Stimulated activated memory B cell treated with anti-CD40 and anti-IgM and Interleukin-4, amounts not matched to agents 10 μg/mL and 1 μg/mL and 100 μg/mL, for 72 hours (primary cell): ENCODE measurements around the gene LCA5L.

ENCODE experiments used
- ATAC-seq: fragments of 150-1000 bp; cut with Tn5 transposase; 2 replicates; pipeline ENCODE4 v1.10.0; 2021
- H3K27ac Mint-ChIP-seq: one replicate; pipeline ENCODE4 v1.8.0; 2022; ENCODE audit warnings: mild to moderate bottlenecking, mixed read lengths
- H3K27me3 Mint-ChIP-seq: one replicate; pipeline ENCODE4 v1.8.0; 2022; ENCODE audit warnings: mixed read lengths
- H3K36me3 Mint-ChIP-seq: one replicate; pipeline ENCODE4 v1.8.0; 2022; ENCODE audit warnings: mixed read lengths
- H3K4me1 Mint-ChIP-seq: one replicate; pipeline ENCODE4 v1.8.0; 2022; ENCODE audit warnings: mixed read lengths
- H3K4me3 Mint-ChIP-seq: one replicate; pipeline ENCODE4 v1.8.0; 2022; ENCODE audit warnings: mild to moderate bottlenecking, moderate library complexity, mixed read lengths
- H3K9me3 Mint-ChIP-seq: one replicate; pipeline ENCODE4 v1.8.0; 2022; ENCODE audit warnings: mixed read lengths

LCA5L gene

DNA sequence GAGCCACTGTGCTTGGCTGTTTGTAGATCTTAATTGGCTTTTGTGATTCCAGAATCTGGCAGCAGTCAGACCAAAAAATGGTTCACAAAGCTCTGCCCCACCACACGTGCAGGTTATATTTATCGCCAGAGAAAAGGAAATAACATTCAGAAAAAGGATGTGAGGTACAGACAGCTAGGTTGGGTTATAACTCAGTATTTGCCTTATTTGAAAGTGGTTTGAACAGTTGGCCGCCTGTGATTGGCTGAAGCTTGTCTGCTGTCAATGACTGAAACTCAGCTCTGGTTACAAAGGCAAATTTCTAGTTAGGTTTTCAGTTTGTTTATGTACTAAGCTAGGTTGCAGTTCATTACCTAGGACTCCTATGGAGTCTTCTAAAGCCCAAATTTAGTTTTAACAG is 15.8 kb upstream of the LCA5L start:
- Mint-ChIP-seq H3K4me3 (no peak overlapping the region), H3K4me1 (no peaks in the 10 kb centered on the region), H3K36me3 (peaks cover 8% of the 10 kb centered on the region), H3K27me3 (no peaks in the 10 kb centered on the region), H3K27ac (no peak overlapping the region), H3K9me3 (peaks cover 2% of the 10 kb centered on the region)
- no peak for ATAC-seq

GRCh38 chr21:39456665-39457064 is 11.1 kb upstream of the LCA5L start:
- ATAC-seq: no peak
- Mint-ChIP-seq H3K4me1 (no peaks in the 10 kb centered on the region), H3K27ac (no peak overlapping the region), H3K4me3 (no peak overlapping the region), H3K36me3 (no peaks in the 10 kb centered on the region), H3K9me3 (no peaks in the 10 kb centered on the region), H3K27me3 (no peaks in the 10 kb centered on the region)

DNA sequence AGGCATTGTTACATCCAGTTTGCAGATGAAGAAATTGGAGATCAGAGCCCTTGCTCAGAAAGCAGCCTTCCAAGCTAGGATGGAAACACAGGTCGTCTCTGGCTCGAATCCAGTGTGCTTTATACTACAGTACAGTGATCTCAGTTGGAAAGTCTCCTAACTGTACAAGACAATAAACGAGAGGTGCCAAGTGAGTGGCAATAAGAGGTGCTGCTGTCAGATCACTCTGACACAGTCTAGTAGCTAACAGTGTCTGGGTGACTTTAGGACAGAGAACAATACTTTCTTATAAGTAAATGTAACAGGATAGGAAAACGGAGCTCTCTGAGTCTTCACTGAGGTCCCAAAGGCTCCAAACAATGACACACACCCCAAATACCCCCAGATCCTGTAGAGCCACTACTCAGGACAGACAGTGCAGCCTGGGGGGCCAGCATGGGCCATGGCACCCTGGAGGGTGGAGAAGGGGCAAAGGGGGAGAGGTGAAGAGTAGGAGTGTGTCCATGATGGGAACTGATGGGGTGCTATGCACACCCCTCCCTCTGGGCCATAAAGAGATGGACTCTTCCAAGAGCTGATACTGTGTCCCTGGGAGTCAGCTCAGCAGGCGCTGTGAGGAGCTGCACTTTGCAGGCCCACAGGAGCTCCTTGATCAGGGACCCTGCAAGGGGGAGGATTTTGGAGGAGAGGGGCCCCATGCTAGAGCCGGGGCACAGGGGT is 9.5 kb upstream of the LCA5L start:
- no peaks in the 10 kb centered on the region for H3K9me3 Mint-ChIP-seq
- H3K4me3 Mint-ChIP-seq: no peak overlapping the region
- peak; percentile 51 for ATAC-seq
- no peaks in the 10 kb centered on the region for H3K36me3 Mint-ChIP-seq
- H3K27me3 Mint-ChIP-seq: peaks cover 6% of the 10 kb centered on the region
- H3K4me1 Mint-ChIP-seq: no peaks in the 10 kb centered on the region
- H3K27ac Mint-ChIP-seq: no peak overlapping the region

DNA sequence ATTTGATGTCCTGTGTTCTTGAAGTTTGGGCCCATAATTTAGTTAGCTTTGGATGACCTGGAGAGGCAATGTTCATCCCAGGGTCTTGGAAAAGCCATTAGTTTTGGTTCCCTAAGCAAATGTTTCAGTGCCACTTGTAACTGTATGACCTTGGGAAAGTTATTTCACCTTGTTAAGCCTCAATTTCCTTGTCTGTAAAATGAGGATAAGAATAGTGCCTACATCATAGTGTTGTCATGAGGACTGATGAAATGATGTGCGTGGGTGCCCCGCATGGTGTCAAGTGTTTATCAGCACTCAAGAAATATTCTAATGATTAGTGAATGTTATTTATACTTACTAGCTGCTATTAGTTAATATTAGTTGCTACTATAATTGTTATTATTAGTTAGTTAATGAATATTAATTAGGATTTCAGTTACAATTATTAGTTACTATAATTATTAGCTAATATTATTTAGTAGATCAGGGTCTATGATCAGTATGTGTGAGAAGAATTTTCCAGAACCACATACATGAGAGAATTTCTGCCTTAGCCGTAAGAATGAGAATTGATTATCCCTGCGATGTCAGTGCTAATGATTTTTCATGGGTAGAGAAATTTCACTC is 8.1 kb upstream of the LCA5L start:
- Mint-ChIP-seq H3K4me3 (no peak overlapping the region), H3K36me3 (no peaks in the 10 kb centered on the region), H3K27me3 (peaks cover 8% of the 10 kb centered on the region), H3K27ac (no peak overlapping the region), H3K4me1 (no peaks in the 10 kb centered on the region), H3K9me3 (no peaks in the 10 kb centered on the region)
- no peak for ATAC-seq

DNA sequence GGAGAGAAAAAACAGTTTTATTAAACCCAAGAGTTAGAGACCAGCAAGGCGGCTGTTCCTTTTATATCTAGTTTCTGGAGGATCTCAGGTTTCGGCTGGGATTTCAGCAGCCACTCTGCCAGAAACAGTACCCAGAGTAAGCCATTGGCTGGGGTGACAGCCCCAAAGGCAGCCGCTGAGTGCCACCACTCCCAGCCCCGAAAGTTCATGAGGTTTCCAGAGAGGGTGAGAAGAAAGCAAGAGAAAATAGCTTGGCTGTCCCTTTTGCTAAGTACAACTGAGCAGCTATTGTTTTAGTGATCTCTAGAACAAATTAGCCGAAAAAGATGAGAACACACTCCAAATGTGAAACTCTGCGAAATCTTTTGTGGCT is 7.4 kb upstream of the LCA5L start:
- Mint-ChIP-seq H3K27me3 (peaks cover 8% of the 10 kb centered on the region), H3K4me3 (no peak overlapping the region), H3K4me1 (no peaks in the 10 kb centered on the region), H3K27ac (no peak overlapping the region), H3K36me3 (no peaks in the 10 kb centered on the region), H3K9me3 (no peaks in the 10 kb centered on the region)
- ATAC-seq: no peak

DNA sequence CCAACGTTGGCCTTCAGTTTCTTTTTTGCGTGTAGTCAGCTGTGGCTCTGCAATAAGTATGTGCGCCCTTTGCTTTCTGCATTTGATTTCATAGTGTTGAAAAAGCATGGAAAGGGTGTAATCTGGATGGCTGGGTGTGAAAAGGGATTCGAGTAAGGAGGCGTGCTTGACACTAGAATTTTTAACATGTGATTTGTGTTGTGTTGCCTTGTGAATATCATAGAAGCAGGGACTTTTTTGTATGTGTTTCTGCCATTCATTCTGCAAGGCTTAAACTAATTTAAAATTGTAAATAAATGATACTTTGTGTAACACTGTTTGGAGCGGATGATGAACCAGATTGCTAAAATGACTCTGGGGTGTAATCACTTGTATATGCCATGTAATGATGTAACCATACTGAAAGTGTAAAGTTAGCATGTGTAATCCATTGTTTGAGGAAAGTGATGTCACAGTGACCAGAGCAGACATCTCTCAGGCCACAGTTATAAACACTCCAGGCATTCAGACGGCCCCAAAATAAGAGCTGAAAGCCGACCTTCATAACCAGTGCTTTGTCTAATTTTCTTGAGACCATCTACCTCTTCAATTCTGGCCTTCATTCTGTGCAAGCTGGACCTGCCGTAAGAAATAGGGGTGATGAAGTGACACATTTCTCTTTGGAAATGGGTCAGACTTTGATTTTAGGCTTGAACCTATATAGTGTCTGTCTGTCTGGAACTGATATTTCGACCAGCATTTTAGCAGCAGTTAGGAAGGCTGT is 6.8 kb upstream of the LCA5L start:
- Mint-ChIP-seq H3K36me3 (no peaks in the 10 kb centered on the region), H3K9me3 (no peaks in the 10 kb centered on the region), H3K4me1 (no peaks in the 10 kb centered on the region), H3K27ac (no peak overlapping the region), H3K27me3 (peaks cover 8% of the 10 kb centered on the region), H3K4me3 (no peak overlapping the region)
- no peak for ATAC-seq

DNA sequence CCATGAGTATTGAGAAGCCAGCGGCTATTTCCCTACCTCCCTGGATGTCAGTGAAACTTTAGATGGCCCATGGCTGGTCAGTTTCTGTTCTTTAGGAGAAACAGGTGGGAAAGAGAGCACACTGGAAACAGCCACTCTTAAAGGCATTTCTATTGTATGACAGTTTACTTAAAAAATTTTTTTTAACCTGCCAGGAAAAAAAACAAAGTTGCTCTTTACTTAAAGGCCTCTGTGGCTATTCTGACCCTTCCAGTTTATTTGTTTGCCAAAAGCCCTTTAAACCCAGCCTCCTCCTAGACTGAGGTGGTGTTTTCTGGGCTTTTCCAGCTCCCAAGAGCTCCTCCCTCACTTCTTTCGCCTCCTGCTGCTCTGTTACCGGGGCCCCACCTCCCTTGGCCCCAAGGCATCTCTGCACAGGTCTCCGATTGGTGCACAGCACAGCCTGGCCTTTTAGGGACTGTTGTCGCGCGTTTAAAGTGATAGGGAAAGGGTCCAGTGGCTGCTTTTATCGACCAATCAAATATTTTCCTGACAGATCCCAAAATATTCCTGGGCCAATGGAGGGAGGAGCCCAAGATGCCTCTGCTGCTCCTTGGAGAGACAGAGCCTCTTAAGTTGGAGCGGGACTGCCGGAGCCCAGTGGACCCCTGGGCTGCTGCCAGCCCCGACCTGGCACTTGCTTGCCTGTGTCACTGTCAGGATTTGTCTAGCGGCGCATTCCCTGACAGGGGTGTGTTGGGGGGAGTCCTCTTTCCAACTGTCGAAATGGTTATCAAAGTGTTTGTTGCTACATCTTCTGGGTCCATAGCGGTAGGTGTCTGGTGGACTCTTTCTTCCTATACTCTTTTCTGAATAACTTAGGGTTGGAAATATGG is 6.0 kb upstream of the LCA5L start, which contains the start of gene SH3BGR:
SH3BGR (plus strand) TSS at position 639 of the 875 bp plus-strand sequence; CDS start at position 766, 127 bp downstream.
- no peak within 1 kb of the TSS for H3K27ac Mint-ChIP-seq
- H3K27me3 Mint-ChIP-seq: peaks cover 8% of the 10 kb centered on the region
- H3K4me3 Mint-ChIP-seq: no peak within 1 kb of the TSS
- no peaks in the 10 kb centered on the region for H3K9me3 Mint-ChIP-seq
- no peak for ATAC-seq
- H3K4me1 Mint-ChIP-seq: no peaks in the 10 kb centered on the region
- no peaks in the 10 kb centered on the region for H3K36me3 Mint-ChIP-seq

- Mint-ChIP-seq H3K36me3 (no peaks in the 10 kb centered on the region), H3K4me1 (peaks cover 11% of the 10 kb centered on the region), H3K4me3 (no peak overlapping the region), H3K27ac (no peak overlapping the region), H3K9me3 (no peaks in the 10 kb centered on the region), H3K27me3 (peaks cover 21% of the 10 kb centered on the region)
- no peak for ATAC-seq
Measured at GRCh38 chr21:39447264-39447663, 1.7 kb upstream of the LCA5L start.

DNA sequence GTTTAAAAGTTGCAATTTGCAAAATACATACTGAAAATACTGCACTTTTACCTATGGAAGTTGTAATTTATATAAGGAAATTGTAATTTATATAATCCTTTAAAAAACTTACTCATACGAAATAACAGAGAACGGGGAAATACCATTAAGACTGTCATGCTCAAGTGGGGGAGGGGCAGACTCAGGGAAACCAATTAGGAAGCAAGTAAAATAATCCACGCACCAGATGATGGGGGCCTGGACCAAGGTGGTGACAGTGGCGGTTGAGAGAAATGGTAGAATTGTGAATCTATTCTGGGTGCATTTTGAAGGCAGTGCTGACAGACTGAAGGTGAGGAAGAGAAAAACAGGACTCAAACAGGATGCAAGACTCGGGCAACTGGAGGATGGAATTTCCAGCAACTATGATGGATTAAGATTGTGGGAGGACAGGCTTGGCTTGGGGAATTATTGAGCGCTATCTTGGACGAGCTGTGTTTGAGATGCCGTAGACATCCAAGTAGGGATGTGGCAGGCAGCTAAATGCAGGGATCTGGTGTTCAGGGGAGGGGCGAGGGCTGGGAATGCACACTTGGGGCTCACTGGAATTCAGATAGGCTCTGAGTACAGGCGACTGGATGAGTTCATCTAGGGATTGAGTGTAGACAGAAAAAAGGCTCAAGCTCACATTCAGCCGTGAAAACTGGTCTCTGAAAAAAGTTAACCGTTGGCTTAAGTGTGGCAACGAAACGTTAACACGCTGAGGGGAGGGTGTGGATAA is 977 bp downstream of the LCA5L start:
- no peak for ATAC-seq
- Mint-ChIP-seq H3K9me3 (no peaks in the 10 kb centered on the region), H3K4me3 (peak overlapping the region; percentile 95), H3K36me3 (no peaks in the 10 kb centered on the region), H3K27ac (peak overlapping the region; percentile 94), H3K4me1 (peaks cover 11% of the 10 kb centered on the region), H3K27me3 (peaks cover 24% of the 10 kb centered on the region)

DNA sequence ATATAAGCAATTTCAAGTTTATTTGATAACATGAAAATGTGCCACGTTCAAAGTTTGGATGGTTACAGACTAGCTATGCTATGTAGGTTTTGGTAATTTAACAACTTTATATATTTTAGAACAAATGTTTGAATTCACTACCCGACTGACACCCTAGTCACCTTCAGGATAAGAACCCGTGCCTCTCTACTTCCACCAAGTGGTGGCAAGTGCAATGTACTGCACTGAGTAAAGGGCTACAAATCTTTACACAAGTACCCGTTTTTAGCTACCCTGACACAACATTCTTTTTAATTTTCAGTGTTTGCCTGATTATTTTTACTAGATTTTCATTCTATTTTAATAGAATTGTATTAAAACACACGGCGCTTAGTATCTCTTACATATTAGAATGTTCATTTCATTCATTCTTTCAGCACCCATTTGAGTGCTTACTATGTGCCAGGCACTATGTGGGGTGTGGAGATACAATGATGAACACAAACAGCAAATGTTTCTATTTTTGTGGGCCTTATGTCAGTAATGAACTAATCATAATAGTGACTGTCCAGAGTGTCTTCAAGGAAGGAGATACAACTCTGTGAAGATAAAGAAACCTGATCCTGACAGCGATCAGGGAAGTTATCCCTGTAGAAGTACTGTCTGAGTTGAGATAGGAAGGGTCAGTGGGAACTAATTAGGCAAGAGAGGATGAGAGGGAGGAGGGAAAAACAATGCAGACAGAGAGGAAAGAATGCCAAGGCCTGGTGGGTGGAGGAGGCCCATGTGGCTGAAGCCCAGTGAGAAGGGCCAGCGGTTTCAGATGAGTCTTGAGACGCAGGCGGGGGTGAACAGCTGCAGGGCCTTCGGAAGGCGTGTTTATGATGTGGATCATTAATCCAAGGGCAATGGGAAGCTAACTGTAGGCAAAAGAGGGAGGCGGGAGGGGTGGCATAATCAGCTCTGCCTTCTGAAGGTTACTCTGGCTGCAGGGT is 3.8 kb downstream of the LCA5L start:
- Mint-ChIP-seq H3K9me3 (no peaks in the 10 kb centered on the region), H3K4me1 (peaks cover 11% of the 10 kb centered on the region), H3K27ac (no peak overlapping the region), H3K36me3 (no peaks in the 10 kb centered on the region), H3K4me3 (no peak overlapping the region), H3K27me3 (peaks cover 46% of the 10 kb centered on the region)
- ATAC-seq: no peak

- H3K36me3 Mint-ChIP-seq: no peaks in the 10 kb centered on the region
- peaks cover 51% of the 10 kb centered on the region for H3K27me3 Mint-ChIP-seq
- no peak for ATAC-seq
- no peaks in the 10 kb centered on the region for H3K9me3 Mint-ChIP-seq
- H3K27ac Mint-ChIP-seq: no peak overlapping the region
- no peak overlapping the region for H3K4me3 Mint-ChIP-seq
- peaks cover under 1% of the 10 kb centered on the region for H3K4me1 Mint-ChIP-seq
Measured at GRCh38 chr21:39439232-39439631, 6.3 kb downstream of the LCA5L start.

DNA sequence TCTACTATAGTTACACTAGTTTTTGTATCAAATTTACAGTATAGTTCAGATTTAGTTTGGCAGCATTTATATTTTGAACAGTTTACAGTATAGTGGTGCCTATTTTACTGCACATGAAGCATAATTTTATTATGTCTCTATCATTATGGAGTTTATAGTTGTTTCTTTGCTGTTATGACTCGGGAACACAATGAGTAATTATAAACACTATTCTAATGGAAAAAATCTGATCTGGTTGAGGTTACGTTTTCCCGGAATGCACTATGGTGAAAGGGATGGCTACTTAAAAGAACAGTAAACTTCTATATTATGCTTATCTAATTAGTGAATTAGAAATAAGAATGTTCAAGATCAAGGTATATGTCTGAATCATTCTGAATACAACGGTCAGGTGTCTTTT is 10.6 kb downstream of the LCA5L start:
- Mint-ChIP-seq H3K4me3 (no peak overlapping the region), H3K4me1 (no peaks in the 10 kb centered on the region), H3K27me3 (peaks cover 31% of the 10 kb centered on the region), H3K27ac (no peak overlapping the region), H3K36me3 (no peaks in the 10 kb centered on the region), H3K9me3 (no peaks in the 10 kb centered on the region)
- no peak for ATAC-seq

GRCh38 chr21:39430954-39431353 is 14.6 kb downstream of the LCA5L start:
- no peaks in the 10 kb centered on the region for H3K9me3 Mint-ChIP-seq
- no peaks in the 10 kb centered on the region for H3K4me1 Mint-ChIP-seq
- no peaks in the 10 kb centered on the region for H3K36me3 Mint-ChIP-seq
- no peak overlapping the region for H3K27ac Mint-ChIP-seq
- no peak overlapping the region for H3K4me3 Mint-ChIP-seq
- H3K27me3 Mint-ChIP-seq: no peaks in the 10 kb centered on the region
- ATAC-seq: no peak

DNA sequence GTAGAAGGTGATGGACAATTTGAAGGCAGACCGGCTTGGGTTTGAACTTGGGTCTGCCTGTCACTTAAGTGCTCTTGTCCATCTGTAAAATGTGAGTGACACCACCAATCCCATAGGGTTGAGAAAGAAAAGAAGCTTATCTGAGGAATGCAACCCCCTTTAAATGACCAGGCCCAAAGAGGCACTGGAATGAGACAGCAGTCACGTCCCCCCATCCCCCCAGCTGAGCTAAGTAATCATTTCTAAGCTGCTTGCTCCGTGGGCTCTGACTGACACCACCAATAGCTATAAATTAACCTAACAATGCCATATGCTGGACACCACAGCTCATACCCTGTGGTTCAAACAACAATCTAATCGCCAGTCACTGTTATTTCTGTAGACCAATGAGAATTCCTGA is 15.1 kb downstream of the LCA5L start:
- no peak for ATAC-seq
- H3K4me3 Mint-ChIP-seq: no peak overlapping the region
- no peak overlapping the region for H3K27ac Mint-ChIP-seq
- no peaks in the 10 kb centered on the region for H3K4me1 Mint-ChIP-seq
- no peaks in the 10 kb centered on the region for H3K9me3 Mint-ChIP-seq
- H3K36me3 Mint-ChIP-seq: no peaks in the 10 kb centered on the region
- no peaks in the 10 kb centered on the region for H3K27me3 Mint-ChIP-seq
